GM21619 (cell line): ENCODE measurements around the gene FSTL4.

Source experiments
- ATAC-seq: cut with Tn5 transposase; IDR thresholded peaks from one replicate; pipeline ENCODE4 v1.9.1; 2021; ENCODE audit not compliant: unreplicated experiment

Gene FSTL4

GRCh38 chr5:133331941-133332340, 280.4 kb downstream of the FSTL4 start:
- ATAC-seq: no peak

GRCh38 chr5:133330956-133331355, 281.4 kb downstream of the FSTL4 start:
- ATAC-seq: no peak

GRCh38 chr5:133328800-133329199, 283.5 kb downstream of the FSTL4 start:
- ATAC-seq: no peak

- ATAC-seq: no peak
These were observed 284.4 kb downstream of the FSTL4 start for GRCh38 chr5:133327946-133328401.

GRCh38 chr5:133326361-133326760, 286.0 kb downstream of the FSTL4 start:
- ATAC-seq: no peak

GRCh38 chr5:133325864-133326263, 286.5 kb downstream of the FSTL4 start:
- no peak for ATAC-seq

GRCh38 chr5:133324926-133325325, 287.4 kb downstream of the FSTL4 start:
- ATAC-seq: no peak

- ATAC-seq: no peak
These were observed 288.6 kb downstream of the FSTL4 start for GRCh38 chr5:133323494-133324457.

GRCh38 chr5:133322743-133323142, 289.6 kb downstream of the FSTL4 start:
- no peak for ATAC-seq

- ATAC-seq: peak; percentile 69
These were observed 290.4 kb downstream of the FSTL4 start for GRCh38 chr5:133321833-133322420.

GRCh38 chr5:133321286-133321832, 291.0 kb downstream of the FSTL4 start:
- no peak for ATAC-seq

GRCh38 chr5:133319905-133320520, 292.3 kb downstream of the FSTL4 start:
- ATAC-seq: no peak

GRCh38 chr5:133319244-133319643, 293.1 kb downstream of the FSTL4 start:
- no peak for ATAC-seq

- ATAC-seq: no peak
These were observed 294.8 kb downstream of the FSTL4 start for GRCh38 chr5:133317558-133317957.

GRCh38 chr5:133316346-133317343, 295.7 kb downstream of the FSTL4 start:
- ATAC-seq: no peak

GRCh38 chr5:133314086-133314485, 298.3 kb downstream of the FSTL4 start:
- no peak for ATAC-seq

GRCh38 chr5:133311176-133311575, 301.2 kb downstream of the FSTL4 start:
- ATAC-seq: no peak

GRCh38 chr5:133309984-133310621, 302.2 kb downstream of the FSTL4 start:
- no peak for ATAC-seq

- ATAC-seq: no peak
These were observed 303.1 kb downstream of the FSTL4 start for GRCh38 chr5:133309166-133309795.
